H1 (cell line): ENCODE measurements around the gene BMX. TPM values are rescaled to one million over a fixed set of nuclear protein-coding genes. Genes with fewer than 3 reads are reported as not detected.

ENCODE experiments used
- CTCF ChIA-PET: fragments of 300-600 bp; sonication (Branson Sonifier 250); formaldehyde crosslinking; loops from one replicate; lab custom pipeline; 2021; ENCODE audit not compliant: partially characterized antibody; lab: Charles Lee
- POLR2A ChIA-PET: fragments of 300-600 bp; sonication (Branson Sonifier 250); formaldehyde crosslinking; loops from one replicate; lab custom pipeline; 2021; ENCODE audit warnings: inconsistent platforms; ENCODE audit not compliant: partially characterized antibody; lab: Charles Lee
- DNase-seq, 2 experiments: peaks; one replicate each; pipeline versions ENCODE4 v3.0.0 to v3.0.0-alpha.2; 2010 to 2022; ENCODE audit warnings: low spot score in 2 of 2, low read depth in 1 of 2, mixed read lengths in 1 of 2
- FAIRE-seq: peaks from 2 replicates; lab custom pipeline; 2011; peaks lifted over from hg19 to GRCh38; lab: Jason Lieb, UNC
- H2AFZ ChIP-seq: 2 replicates; pipeline ENCODE4 v1.8.1; 2012; ENCODE audit warnings: low read length, inconsistent platforms
- H2AK5ac ChIP-seq: 2 replicates; pipeline ENCODE4 v1.6.1; 2013; ENCODE audit warnings: low read depth, low read length
- H2BK120ac ChIP-seq: replicated peaks from 2 replicates; pipeline ENCODE3; 2013; ENCODE audit warnings: low read depth, low read length, inconsistent platforms
- H2BK12ac ChIP-seq: 2 replicates; pipeline ENCODE4 v1.6.1; 2013; ENCODE audit warnings: low read depth, low read length
- H2BK15ac ChIP-seq: 2 replicates; pipeline ENCODE4 v1.6.1; 2013; ENCODE audit warnings: low read length
- H2BK20ac ChIP-seq: 2 replicates; pipeline ENCODE4 v1.6.1; 2013; ENCODE audit warnings: low read length
- H2BK5ac ChIP-seq: 2 replicates; pipeline ENCODE4 v1.6.1; 2013; ENCODE audit warnings: low read depth, low read length
- H3K14ac ChIP-seq: 2 replicates; pipeline ENCODE4 v1.6.1; 2013; ENCODE audit warnings: inconsistent platforms; ENCODE audit not compliant: insufficient read length
- H3K18ac ChIP-seq: 2 replicates; pipeline ENCODE4 v1.6.1; 2013; ENCODE audit warnings: low read length; ENCODE audit errors: extremely low read depth
- H3K23ac ChIP-seq: 2 replicates; pipeline ENCODE4 v1.6.1; 2013; ENCODE audit warnings: inconsistent platforms; ENCODE audit not compliant: insufficient read length
- H3K23me2 ChIP-seq: 2 replicates; pipeline ENCODE4 v1.6.1; 2013; ENCODE audit warnings: low read depth, low read length
- H3K27ac ChIP-seq: 2 replicates; pipeline ENCODE4 v1.6.1; 2011; ENCODE audit warnings: low read depth, low read length, inconsistent platforms
- H3K27me3 ChIP-seq, 4 experiments: replicated peaks in 1 of 4; 1 replicate in 1 of 4; 2 replicates in 3 of 4; pipeline versions ENCODE4 v1.6.1 to v1.8.1; 2011 to 2013; ENCODE audit warnings: low read length in 3 of 4, mild to moderate bottlenecking in 3 of 4, inconsistent platforms in 2 of 4, mixed read lengths in 2 of 4, moderate library complexity in 1 of 4; ENCODE audit not compliant: control insufficient read depth in 3 of 4, insufficient read depth in 3 of 4; ENCODE audit errors: extremely low read depth in 1 of 4
- H3K36me3 ChIP-seq, 4 experiments: 2 replicates each; pipeline versions ENCODE4 v1.6.1 to v1.8.1; 2011 to 2013; ENCODE audit warnings: mild to moderate bottlenecking in 4 of 4, low read length in 3 of 4, moderate library complexity in 2 of 4, control low read depth in 1 of 4, inconsistent platforms in 1 of 4; ENCODE audit not compliant: insufficient read depth in 4 of 4, control insufficient read depth in 2 of 4
- H3K4ac ChIP-seq: replicated peaks from 2 replicates; pipeline ENCODE3; 2013; ENCODE audit warnings: low read length, low read depth, mixed read lengths, inconsistent platforms; ENCODE audit not compliant: insufficient read length
- H3K4me1 ChIP-seq, 4 experiments: replicated peaks in 1 of 4; 1 replicate in 1 of 4; 2 replicates in 3 of 4; pipeline versions ENCODE4 v1.6.1 to v1.8.1; 2011 to 2013; ENCODE audit warnings: low read length in 3 of 4, inconsistent platforms in 2 of 4, mixed read lengths in 1 of 4; ENCODE audit not compliant: insufficient read depth in 4 of 4, control insufficient read depth in 3 of 4
- H3K4me2 ChIP-seq, 2 experiments: 2 replicates each; pipeline versions ENCODE4 v1.6.1 to v1.8.1; 2011 to 2013; ENCODE audit warnings: low read depth in 2 of 2, low read length in 2 of 2, control low read depth in 1 of 2, inconsistent platforms in 1 of 2, mild to moderate bottlenecking in 1 of 2; ENCODE audit not compliant: insufficient read depth in 1 of 2
- H3K4me3 ChIP-seq, 4 experiments: fragments of 200-600, 300-600 bp in 1 of 4; sonication (generic), shearing (Covaris generic), sonication (Bioruptor Twin) in 1 of 4; 2 replicates each; pipeline versions ENCODE4 v1.5.1 to v1.8.1; 2011 to 2016; ENCODE audit warnings: low read length in 4 of 4, low read depth in 3 of 4, control low read depth in 2 of 4, inconsistent platforms in 2 of 4, mild to moderate bottlenecking in 2 of 4, mixed read lengths in 1 of 4, moderate library complexity in 1 of 4; ENCODE audit not compliant: insufficient read depth in 2 of 4; ENCODE audit errors: extremely low read depth in 1 of 4
- H3K56ac ChIP-seq: replicated peaks from 2 replicates; pipeline ENCODE3; 2013; ENCODE audit warnings: low read depth, mild to moderate bottlenecking, mixed read lengths, low read length, inconsistent platforms; ENCODE audit not compliant: insufficient read length
- H3K79me1 ChIP-seq: 2 replicates; pipeline ENCODE4 v1.6.1; 2013; ENCODE audit warnings: low read depth, low read length, control low read depth
- H3K79me2 ChIP-seq, 2 experiments: 2 replicates each; pipeline versions ENCODE4 v1.6.1 to v1.8.1; 2012 to 2013; ENCODE audit warnings: low read length in 2 of 2, mild to moderate bottlenecking in 2 of 2, inconsistent platforms in 1 of 2; ENCODE audit not compliant: insufficient read depth in 2 of 2, control insufficient read depth in 1 of 2
- H3K9ac ChIP-seq, 4 experiments: replicated peaks in 1 of 4; 1 replicate in 1 of 4; 2 replicates in 3 of 4; pipeline versions ENCODE4 v1.6.1 to v1.8.1; 2011 to 2013; ENCODE audit warnings: low read depth in 3 of 4, low read length in 3 of 4, control low read depth in 2 of 4, mild to moderate bottlenecking in 2 of 4, moderate library complexity in 2 of 4, inconsistent platforms in 1 of 4; ENCODE audit errors: extremely low read depth in 1 of 4
- H3K9me3 ChIP-seq, 2 experiments: 2 replicates each; pipeline versions ENCODE4 v1.6.1 to v1.8.1; 2012 to 2013; ENCODE audit warnings: mild to moderate bottlenecking in 2 of 2, moderate library complexity in 2 of 2, control low read depth in 1 of 2, inconsistent platforms in 1 of 2, low read depth in 1 of 2, low read length in 1 of 2, mixed read lengths in 1 of 2; ENCODE audit not compliant: insufficient read depth in 2 of 2
- H4K20me1 ChIP-seq, 2 experiments: replicated peaks in 1 of 2; 2 replicates each; pipeline versions ENCODE3 to v1.8.1; 2011 to 2013; ENCODE audit warnings: inconsistent platforms in 2 of 2, low read length in 2 of 2, mild to moderate bottlenecking in 1 of 2; ENCODE audit not compliant: insufficient read depth in 2 of 2, control insufficient read depth in 1 of 2
- H4K5ac ChIP-seq: 2 replicates; pipeline ENCODE4 v1.6.1; 2013; ENCODE audit warnings: low read length, low read depth, mixed read lengths, inconsistent platforms; ENCODE audit not compliant: insufficient read length
- H4K8ac ChIP-seq: 2 replicates; pipeline ENCODE4 v1.8.0; 2013; ENCODE audit warnings: mild to moderate bottlenecking, moderate library complexity, low read length, inconsistent platforms; ENCODE audit not compliant: insufficient read depth; ENCODE audit errors: extremely low read depth
- H4K91ac ChIP-seq: replicated peaks from 2 replicates; pipeline ENCODE3; 2013; ENCODE audit warnings: low read length, mixed read lengths, inconsistent platforms; ENCODE audit not compliant: insufficient read length
- KDM1A ChIP-seq: fragments of 200-600, 300-600 bp; sonication (generic); IDR thresholded peaks from 2 replicates; pipeline ENCODE4 v1.7.1; 2016; ENCODE audit warnings: mild to moderate bottlenecking, low read length, borderline replicate concordance
- TAF1 ChIP-seq: IDR thresholded peaks from 2 replicates; pipeline ENCODE4 v1.6.1; 2011; ENCODE audit warnings: mild to moderate bottlenecking, low read depth, low read length
- WGBS, 2 experiments: shearing (Covaris generic) in 1 of 2; methylation state at CpG; one replicate each; pipeline versions ENCODE4 v1.1.6 to v1.1.7; 2013 to 2015; ENCODE audit warnings: low lambda C conversion rate in 2 of 2, mixed read lengths in 2 of 2, inconsistent platforms in 1 of 2, low coverage in 1 of 2, missing lambda C conversion rate in 1 of 2; ENCODE audit not compliant: insufficient replicate concordance in 2 of 2, insufficient coverage in 1 of 2, insufficient read length in 1 of 2; ENCODE audit errors: extremely low coverage in 1 of 2, missing lambda C conversion rate in 1 of 2; 5-methylcytosine and 5-hydroxymethylcytosine counted together
- polyA plus RNA-seq, 7 experiments: library from polyadenylated mRNA; depleted of rRNA in 3 of 7; stranded (reverse) in 5 of 7; unstranded in 2 of 7; fragments of >200 nt in 5 of 7; fragments of 200-250 nt in 2 of 7; gene quantifications; 1 replicate in 5 of 7; 2 replicates in 1 of 7; 4 replicates in 1 of 7; pipeline versions ENCODE4 v1.2.1 to v1.2.3, GENCODE V29; 2011 to 2013; ENCODE audit warnings: missing spikeins in 2 of 7, mixed read lengths in 2 of 7
- total RNA-seq: library from RNA; stranded (reverse); fragmentation: NEBNext Ultra II Directional; extraction: Animal tissue kit (Norgen Biotek cat#: 25700); gene quantifications from 2 replicates; pipeline ENCODE4 v1.2.1, GENCODE V29; 2021

The BMX gene
- total and polyA plus RNA-seq, 2 of the 8 experiments (the other 6 are each of a cell fraction or from before 2014, with no cell fraction given): not detected

DNA sequence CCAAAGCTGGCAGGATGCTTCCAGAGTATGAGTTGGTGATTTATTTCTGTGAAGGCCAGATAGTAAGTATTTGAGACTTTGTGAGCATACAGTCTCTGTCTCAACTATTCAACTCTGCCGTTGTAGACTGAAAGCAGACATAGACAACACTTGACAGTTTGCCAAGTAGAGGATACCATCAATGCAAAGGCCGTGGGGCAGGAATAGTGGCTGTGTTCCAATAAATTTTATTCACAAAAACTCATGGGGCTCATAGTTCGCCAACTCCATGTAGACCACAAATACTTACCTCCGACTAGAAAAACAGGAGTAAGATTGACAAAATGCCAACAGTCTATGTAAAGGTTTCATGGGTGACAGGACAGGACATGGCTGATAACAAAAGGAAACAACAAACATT lies 3.8 kb upstream of the BMX start:
- no peak overlapping the region for H2AFZ ChIP-seq
- no peak overlapping the region for H3K14ac ChIP-seq
- no peak overlapping the region for H3K23ac ChIP-seq
- H4K91ac ChIP-seq: no peak overlapping the region
- no peak overlapping the region for H4K8ac ChIP-seq
- no peak overlapping the region for H2BK20ac ChIP-seq
- H3K23me2 ChIP-seq: no peaks in the 10 kb centered on the region; the same call in 1 of the 2 replicates
- no peak overlapping the region for H3K4ac ChIP-seq
- no peak for TF ChIP-seq KDM1A
- no peak for TF ChIP-seq TAF1
- no peak overlapping the region for H2BK12ac ChIP-seq
- no peak overlapping the region for H2BK120ac ChIP-seq
- H3K79me2 ChIP-seq: no peaks in the 10 kb centered on the region
- H3K4me1 ChIP-seq: no peaks in the 10 kb centered on the region
- no peak for FAIRE-seq
- H3K27ac ChIP-seq: no peak overlapping the region
- no peak overlapping the region for H2BK15ac ChIP-seq
- no peak overlapping the region for H2AK5ac ChIP-seq
- no peak overlapping the region for H3K9ac ChIP-seq
- no peaks in the 10 kb centered on the region for H3K36me3 ChIP-seq
- H3K56ac ChIP-seq: no peak overlapping the region
- DNase-seq: no peak
- H3K4me3 ChIP-seq: no peak overlapping the region
- ChIA-PET CTCF (interaction anchor here (1.0 to 2.5 kb wide), 2 partner anchors 151 kb away, joined by 3 to 7 read pairs; no protein-coding TSS in a partner anchor), POLR2A (no interaction called here)
- no peaks in the 10 kb centered on the region for H3K27me3 ChIP-seq
- no peak overlapping the region for H2BK5ac ChIP-seq
- no peak overlapping the region for H3K18ac ChIP-seq
- no peaks in the 10 kb centered on the region for H3K9me3 ChIP-seq
- no peaks in the 10 kb centered on the region for H4K20me1 ChIP-seq
- H3K4me2 ChIP-seq: no peak overlapping the region
- 85% methylated on average over 4 of the region's 4 CpGs; no CpG with 5 or more reads in 1 of the 2 experiments for WGBS, 2 experiments
- no peaks in the 10 kb centered on the region for H3K79me1 ChIP-seq
- no peak overlapping the region for H4K5ac ChIP-seq
